Measurements from ENCODE around the gene RFPL4AL1.
"Not testable (repeated sequence)": the region's sequence is repeated elsewhere in the genome, so short reads cannot be mapped to it uniquely, and the experiment has no call there.

- TF ChIP-seq POLR2AphosphoS5 (IDR thresholded peaks at IDR 0.05; ENCODE audit: low read depth); CTCF (IDR thresholded peaks at IDR 0.05; ENCODE audit: insufficient read depth, low read length): not testable (repeated sequence)
Measured at GRCh38 chr19:55730378-55730777, 38.5 kb upstream of the RFPL4AL1 start.

Data from HL-60 (cell line).